Ishikawa (cell line): ENCODE results near the gene ST7.

Experiments
- CEBPB ChIP-seq: IDR thresholded peaks from 2 replicates; pipeline ENCODE4 v1.6.1; 2012
- CREB1 ChIP-seq: IDR thresholded peaks from 2 replicates; pipeline ENCODE4 v1.6.1; 2012; ENCODE audit warnings: low read depth
- EGR1 ChIP-seq: IDR thresholded peaks from 2 replicates; pipeline ENCODE4 v1.6.1; 2012
- EP300 ChIP-seq: IDR thresholded peaks from 2 replicates; pipeline ENCODE4 v1.6.1; 2012; ENCODE audit warnings: borderline replicate concordance
- NFIC ChIP-seq: IDR thresholded peaks from 2 replicates; pipeline ENCODE4 v1.6.1; 2012
- RAD21 ChIP-seq: IDR thresholded peaks from 2 replicates; pipeline ENCODE4 v1.6.1; 2012; ENCODE audit warnings: low read depth
- TAF1 ChIP-seq: IDR thresholded peaks from 2 replicates; pipeline ENCODE4 v1.6.1; 2012; ENCODE audit warnings: low read depth, mild to moderate bottlenecking
- TCF12 ChIP-seq: IDR thresholded peaks from 2 replicates; pipeline ENCODE4 v1.6.1; 2012; ENCODE audit warnings: low read depth
- TEAD4 ChIP-seq: IDR thresholded peaks from 2 replicates; pipeline ENCODE4 v1.6.1; 2012
- YY1 ChIP-seq: IDR thresholded peaks from 2 replicates; pipeline ENCODE4 v1.6.1; 2012; ENCODE audit warnings: low read depth
- ZBTB7A ChIP-seq: IDR thresholded peaks from 2 replicates; pipeline ENCODE4 v1.6.1; 2012; ENCODE audit warnings: low read depth
- TF ChIP-seq, protein P1 (sequence below): IDR thresholded peaks from 2 replicates; pipeline ENCODE4 v1.6.1; 2012; ENCODE audit warnings: low read depth, mild to moderate bottlenecking
- TF ChIP-seq, protein P2 (sequence below): IDR thresholded peaks from 2 replicates; pipeline ENCODE4 v1.6.1; 2012
- TF ChIP-seq, protein P3 (sequence below): IDR thresholded peaks from 2 replicates; pipeline ENCODE4 v1.6.1; 2012

DNA sequence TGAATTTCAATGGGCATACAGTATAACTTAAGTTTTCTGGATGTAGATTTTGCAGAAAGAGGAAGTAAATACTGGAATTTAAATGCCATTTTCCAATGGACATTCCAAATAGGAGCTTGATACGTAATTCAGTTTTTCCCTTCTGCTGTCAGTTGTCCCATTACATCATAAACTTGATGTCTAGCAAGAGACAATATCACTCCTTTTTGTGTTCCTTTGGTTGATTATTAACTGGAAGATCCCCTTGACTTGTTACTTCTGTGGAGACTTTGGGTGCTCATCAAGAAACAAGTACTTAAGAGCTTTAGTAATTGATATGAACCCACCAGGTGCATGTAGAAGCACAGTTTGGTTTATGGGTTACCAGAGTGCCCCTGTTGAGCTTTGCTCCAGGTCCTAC is 116.1 kb downstream of the ST7 start:
- no peak for TF ChIP-seq EP300
- TF ChIP-seq, protein P1, sequence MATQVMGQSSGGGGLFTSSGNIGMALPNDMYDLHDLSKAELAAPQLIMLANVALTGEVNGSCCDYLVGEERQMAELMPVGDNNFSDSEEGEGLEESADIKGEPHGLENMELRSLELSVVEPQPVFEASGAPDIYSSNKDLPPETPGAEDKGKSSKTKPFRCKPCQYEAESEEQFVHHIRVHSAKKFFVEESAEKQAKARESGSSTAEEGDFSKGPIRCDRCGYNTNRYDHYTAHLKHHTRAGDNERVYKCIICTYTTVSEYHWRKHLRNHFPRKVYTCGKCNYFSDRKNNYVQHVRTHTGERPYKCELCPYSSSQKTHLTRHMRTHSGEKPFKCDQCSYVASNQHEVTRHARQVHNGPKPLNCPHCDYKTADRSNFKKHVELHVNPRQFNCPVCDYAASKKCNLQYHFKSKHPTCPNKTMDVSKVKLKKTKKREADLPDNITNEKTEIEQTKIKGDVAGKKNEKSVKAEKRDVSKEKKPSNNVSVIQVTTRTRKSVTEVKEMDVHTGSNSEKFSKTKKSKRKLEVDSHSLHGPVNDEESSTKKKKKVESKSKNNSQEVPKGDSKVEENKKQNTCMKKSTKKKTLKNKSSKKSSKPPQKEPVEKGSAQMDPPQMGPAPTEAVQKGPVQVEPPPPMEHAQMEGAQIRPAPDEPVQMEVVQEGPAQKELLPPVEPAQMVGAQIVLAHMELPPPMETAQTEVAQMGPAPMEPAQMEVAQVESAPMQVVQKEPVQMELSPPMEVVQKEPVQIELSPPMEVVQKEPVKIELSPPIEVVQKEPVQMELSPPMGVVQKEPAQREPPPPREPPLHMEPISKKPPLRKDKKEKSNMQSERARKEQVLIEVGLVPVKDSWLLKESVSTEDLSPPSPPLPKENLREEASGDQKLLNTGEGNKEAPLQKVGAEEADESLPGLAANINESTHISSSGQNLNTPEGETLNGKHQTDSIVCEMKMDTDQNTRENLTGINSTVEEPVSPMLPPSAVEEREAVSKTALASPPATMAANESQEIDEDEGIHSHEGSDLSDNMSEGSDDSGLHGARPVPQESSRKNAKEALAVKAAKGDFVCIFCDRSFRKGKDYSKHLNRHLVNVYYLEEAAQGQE = no peak
- TF ChIP-seq, protein P2, sequence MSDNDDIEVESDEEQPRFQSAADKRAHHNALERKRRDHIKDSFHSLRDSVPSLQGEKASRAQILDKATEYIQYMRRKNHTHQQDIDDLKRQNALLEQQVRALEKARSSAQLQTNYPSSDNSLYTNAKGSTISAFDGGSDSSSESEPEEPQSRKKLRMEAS = no peak
- no peak for TF ChIP-seq RAD21
- TF ChIP-seq YY1 = no peak
- TF ChIP-seq, protein P3, sequence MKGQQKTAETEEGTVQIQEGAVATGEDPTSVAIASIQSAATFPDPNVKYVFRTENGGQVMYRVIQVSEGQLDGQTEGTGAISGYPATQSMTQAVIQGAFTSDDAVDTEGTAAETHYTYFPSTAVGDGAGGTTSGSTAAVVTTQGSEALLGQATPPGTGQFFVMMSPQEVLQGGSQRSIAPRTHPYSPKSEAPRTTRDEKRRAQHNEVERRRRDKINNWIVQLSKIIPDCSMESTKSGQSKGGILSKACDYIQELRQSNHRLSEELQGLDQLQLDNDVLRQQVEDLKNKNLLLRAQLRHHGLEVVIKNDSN = no peak
- TF ChIP-seq NFIC = no peak
- TF ChIP-seq CEBPB = no peak
- no peak for TF ChIP-seq TEAD4
- no peak for TF ChIP-seq ZBTB7A
- TF ChIP-seq TAF1 = no peak
- TF ChIP-seq CREB1 = no peak
- TF ChIP-seq TCF12 = no peak
- TF ChIP-seq EGR1 = no peak
